AG10803 (cell line): ENCODE results near the gene HIVEP2.
A peak's percentile ranks its signal among the peaks of the same experiment; 100 is the strongest.

Experiments
- DNase-seq: peaks from one replicate; pipeline ENCODE4 v3.0.0; 2010; ENCODE audit warnings: low read depth
- H3K4me3 ChIP-seq: 2 replicates; pipeline ENCODE4 v1.5.1; 2011; ENCODE audit warnings: mild to moderate bottlenecking, low read length, control low read depth
- CTCF ChIP-seq: conservative IDR thresholded peaks from 2 replicates; pipeline ENCODE4 v1.5.1; 2011; ENCODE audit warnings: mild to moderate bottlenecking, low read length, control low read depth, inconsistent platforms

The HIVEP2 gene

GRCh38 chr6:142938510-142938909, 6.5 kb downstream of the HIVEP2 start:
- H3K4me3 ChIP-seq, result peak overlapping the region; percentile 7; the same call in 1 of the 2 replicates
- DNase-seq, result no peak
- no peak for TF ChIP-seq CTCF

GRCh38 chr6:142937986-142938385, 7.0 kb downstream of the HIVEP2 start:
- TF ChIP-seq CTCF, result no peak
- H3K4me3 ChIP-seq, result no peak overlapping the region
- DNase-seq, result no peak

DNA sequence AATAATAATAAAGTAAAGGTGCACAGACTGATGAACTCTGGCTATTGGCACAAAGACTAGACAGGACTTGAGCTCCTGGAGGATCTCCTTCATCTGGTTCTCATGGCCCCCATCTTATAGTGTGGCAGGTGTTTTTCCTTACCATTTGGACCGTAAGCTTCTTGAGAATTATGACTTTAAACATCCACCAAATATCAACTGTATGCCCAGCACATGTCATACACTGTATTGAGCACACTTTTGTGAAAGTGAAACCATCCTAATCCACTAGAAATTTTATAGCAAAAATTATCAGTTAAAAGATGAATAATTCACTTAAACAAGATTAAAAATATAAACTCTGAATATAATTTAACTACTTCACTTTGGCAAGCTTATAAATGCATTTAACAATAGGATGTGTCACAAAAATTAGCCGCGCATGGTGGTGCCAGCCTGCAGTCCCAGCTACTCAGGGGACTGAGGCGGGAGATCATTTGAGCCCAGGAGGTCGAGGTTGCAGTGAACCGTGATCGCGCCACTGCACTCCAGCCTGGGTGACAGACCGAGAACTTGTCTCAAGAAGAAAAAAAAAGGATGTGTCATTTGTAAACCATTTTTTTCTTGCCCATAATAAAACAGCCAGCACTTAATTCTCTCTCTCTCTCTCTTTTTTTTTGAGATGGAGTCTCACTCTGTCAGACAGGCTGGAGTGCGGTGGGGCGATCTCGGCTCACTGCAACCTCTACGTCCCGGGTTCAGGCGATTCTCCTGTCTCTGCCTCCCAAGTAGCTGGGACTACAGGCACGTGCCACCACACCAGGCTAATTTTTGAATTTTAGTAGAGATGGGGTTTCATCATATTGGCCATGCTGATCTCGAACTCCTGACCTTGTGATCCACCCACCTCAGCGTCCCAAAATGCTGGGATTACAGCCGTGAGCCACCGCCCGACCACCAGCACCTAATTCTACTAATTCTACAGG, 9.1 kb downstream of the HIVEP2 start:
- no peak for DNase-seq
- no peak for TF ChIP-seq CTCF
- H3K4me3 ChIP-seq, result no peak overlapping the region

GRCh38 chr6:142934599-142934998, 10.4 kb downstream of the HIVEP2 start:
- H3K4me3 ChIP-seq, result no peak overlapping the region
- DNase-seq, result no peak
- no peak for TF ChIP-seq CTCF

GRCh38 chr6:142934106-142934505, 10.9 kb downstream of the HIVEP2 start:
- no peak for DNase-seq
- no peak for TF ChIP-seq CTCF

GRCh38 chr6:142933701-142934100, 11.3 kb downstream of the HIVEP2 start:
- TF ChIP-seq CTCF, result no peak
- H3K4me3 ChIP-seq, result no peak overlapping the region
- no peak for DNase-seq

More at GRCh38 chr6:142934106-142934505, 10.9 kb downstream of the HIVEP2 start:
- H3K4me3 ChIP-seq, result no peak overlapping the region

DNA sequence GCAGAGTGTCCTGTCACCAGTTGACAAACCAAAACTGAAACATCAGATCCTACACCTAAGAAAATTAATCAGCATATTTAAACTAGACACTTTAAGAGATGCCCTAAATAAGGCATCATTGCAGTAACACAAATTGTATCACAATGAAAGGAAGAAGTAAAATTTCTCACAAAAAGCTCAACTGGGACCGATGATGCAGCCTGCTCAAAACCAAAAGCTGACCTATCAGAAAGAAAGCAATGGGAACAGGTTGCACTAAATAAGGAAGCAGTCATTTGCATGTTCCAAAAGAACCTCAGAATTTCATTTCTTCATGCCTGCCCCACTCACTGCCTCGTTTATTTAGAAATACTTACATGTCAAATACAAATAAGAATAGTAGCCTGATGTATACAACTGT, 12.1 kb downstream of the HIVEP2 start:
- no peak for DNase-seq
- no peak for TF ChIP-seq CTCF
- no peak overlapping the region for H3K4me3 ChIP-seq
